GM18505 (cell line): ENCODE results near the gene PLEK2.

Experiments used
- ATAC-seq: cut with Tn5 transposase; IDR thresholded peaks from one replicate; pipeline ENCODE4 v1.9.1; 2021; ENCODE audit not compliant: unreplicated experiment
- POLR2A ChIP-seq: IDR thresholded peaks from 4 replicates; pipeline ENCODE4 v1.6.1; 2011; ENCODE audit warnings: borderline replicate concordance; ENCODE audit not compliant: insufficient read depth, insufficient read length; ENCODE audit errors: extremely low read depth

PLEK2 gene

DNA sequence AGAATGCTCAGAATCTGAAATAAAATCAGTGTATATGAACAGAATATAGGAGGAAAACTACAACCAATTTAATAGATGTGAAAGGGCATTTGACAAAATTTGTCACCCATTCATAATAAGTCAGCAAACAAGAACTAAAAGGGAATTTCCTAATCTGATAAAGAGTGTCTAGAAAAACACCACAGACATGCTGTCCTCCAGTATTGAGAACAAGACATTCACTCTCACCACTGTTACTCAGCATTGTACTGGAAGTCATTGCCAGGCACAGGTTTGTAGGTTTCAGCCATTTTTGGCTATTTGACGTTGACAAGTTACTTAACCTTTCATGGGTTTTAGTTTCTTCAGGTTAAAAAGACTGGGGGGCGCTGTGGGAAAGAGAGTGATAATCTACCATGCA lies 38.6 kb downstream of the PLEK2 start:
- no peak for ATAC-seq
- no peak for TF ChIP-seq POLR2A

- TF ChIP-seq POLR2A: no peak
Measured at GRCh38 chr14:67372833-67373232, 39.1 kb downstream of the PLEK2 start.

DNA sequence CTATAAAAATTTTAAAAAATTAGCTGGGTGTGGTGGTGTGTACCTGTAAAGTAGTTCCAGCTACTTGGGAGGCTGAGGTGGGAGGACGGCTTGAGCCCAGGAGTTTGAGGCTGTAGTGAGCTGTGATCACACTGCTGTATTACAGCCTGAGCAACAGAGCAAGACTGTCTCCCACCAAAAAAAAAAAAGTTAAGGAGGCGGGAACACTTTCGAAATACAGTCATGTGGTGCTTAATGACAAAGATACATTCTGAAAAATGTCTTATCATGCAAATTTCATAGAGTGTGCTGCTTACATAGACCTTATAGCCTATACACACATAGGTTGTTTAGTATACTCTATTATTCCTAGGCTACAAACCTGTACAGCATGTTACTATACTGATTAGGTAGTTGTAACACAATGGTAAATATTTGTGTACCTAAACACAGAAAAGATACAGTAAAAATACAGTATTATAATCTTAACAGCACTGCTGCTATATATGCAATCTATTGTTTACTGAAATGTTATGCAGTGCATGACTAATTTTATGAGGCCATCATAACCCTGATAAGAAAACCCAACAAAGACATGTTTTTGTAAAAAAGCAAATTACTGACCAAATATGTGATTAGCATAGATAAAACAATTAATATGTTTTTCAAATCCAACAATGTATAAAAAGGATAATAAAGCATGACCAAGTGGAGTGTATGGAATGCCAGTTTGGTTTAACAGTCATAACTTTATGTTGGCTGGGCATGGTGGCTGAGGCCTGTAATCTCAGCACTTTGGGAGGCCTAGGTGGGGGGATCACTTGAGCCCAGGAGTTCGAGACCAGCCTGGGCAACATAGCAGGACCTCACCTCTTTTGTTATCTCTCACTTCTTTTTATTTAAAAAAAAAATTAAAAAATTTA lies 40.5 kb downstream of the PLEK2 start:
- ATAC-seq: no peak
- TF ChIP-seq POLR2A: no peak

More at GRCh38 chr14:67372833-67373232, 39.1 kb downstream of the PLEK2 start:
- no peak for ATAC-seq

GRCh38 chr14:67370830-67371229 lies 41.1 kb downstream of the PLEK2 start:
- no peak for ATAC-seq
- no peak for TF ChIP-seq POLR2A

- TF ChIP-seq POLR2A: no peak
- no peak for ATAC-seq
Measured at GRCh38 chr14:67365476-67365875, 46.5 kb downstream of the PLEK2 start.

- ATAC-seq: no peak
- TF ChIP-seq POLR2A: no peak
Measured at GRCh38 chr14:67360470-67361206, 51.3 kb downstream of the PLEK2 start.

DNA sequence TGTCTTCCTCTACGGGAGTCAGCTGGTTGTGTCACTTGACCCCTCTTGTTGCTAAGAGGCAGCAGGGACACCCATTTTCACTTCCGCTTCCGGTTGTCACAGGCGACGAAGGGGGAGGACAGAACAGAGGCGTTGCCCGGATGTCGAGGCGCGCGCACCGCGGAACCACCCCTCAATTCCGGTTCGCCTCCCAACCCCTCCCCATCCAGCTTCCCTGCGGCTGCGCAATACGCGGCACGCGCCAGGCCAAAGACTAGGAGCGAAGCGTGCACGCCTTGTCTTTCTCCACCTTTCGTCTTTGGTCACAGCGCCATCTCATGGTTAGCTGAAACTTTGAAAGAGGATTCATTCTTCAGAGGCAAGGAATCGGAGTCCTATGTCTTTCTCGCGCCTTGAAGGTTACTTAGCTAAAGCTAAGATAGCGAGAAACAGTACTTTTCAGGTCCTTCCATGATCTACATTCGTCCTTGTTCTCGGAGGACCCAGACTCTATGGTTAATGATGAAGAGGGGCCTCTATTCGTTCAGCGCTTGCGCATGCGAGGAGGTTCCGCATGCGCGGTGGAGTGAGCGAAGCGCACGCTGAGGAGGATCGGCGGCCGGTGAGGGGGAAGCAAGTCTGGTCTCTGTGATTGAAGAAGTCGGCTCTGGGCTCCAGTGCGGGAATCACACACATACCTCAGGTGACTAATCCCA lies 52.0 kb downstream of the PLEK2 start, which contains the start of the genes ATP6V1D and EIF2S1:
ATP6V1D (minus strand) TSS at position 30 of the 695 bp plus-strand sequence. CDS start 106 bp downstream, outside the sequence.
EIF2S1 (plus strand) TSS at position 554 of the 695 bp plus-strand sequence. CDS start 4,440 bp downstream, outside the sequence.
- peak; percentile 88 for ATAC-seq
- TF ChIP-seq POLR2A: peak; percentile 94

DNA sequence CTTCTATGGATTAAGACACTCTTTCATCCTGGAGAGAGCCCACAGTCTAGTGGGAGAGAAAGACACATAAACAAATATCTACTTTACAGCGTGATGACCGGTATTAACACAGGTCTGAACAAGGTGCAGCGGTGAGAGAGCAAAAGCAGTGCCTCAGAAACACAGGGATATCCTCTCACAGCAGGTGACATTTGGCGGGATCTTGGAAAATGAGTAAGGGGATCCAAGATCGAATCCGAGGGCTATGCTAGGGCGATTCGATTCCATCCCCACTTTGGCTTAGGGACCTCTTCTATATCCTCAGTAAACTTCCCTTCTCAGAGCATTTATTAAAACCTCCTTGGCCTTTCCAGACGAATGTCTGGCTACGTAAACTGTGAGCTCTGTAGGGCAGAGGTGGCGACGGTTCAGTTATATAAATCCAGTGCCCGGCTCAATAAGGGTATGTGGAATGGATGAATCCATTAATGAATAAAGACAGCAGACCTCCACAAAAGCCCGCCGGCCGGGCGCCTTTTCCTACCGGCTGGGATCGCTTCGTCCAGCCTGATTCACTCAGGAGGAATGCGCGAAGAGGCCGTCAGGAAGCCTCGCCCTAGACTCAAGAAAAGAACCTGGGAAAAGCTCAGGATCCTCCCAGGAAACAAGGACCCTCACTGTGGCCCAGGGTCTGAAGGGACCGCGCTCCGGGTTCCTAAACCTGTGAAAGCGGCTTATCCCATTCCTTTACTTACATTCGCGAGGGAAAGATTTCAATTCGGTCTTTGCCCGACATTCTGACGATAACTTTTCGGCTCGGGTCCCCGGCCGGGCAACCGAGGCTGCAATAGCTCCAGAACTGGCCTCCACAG lies 52.8 kb downstream of the PLEK2 start:
- peak; percentile 61 for TF ChIP-seq POLR2A
- ATAC-seq: peak; percentile 1

- no peak for ATAC-seq
- no peak for TF ChIP-seq POLR2A
Measured at GRCh38 chr14:67357969-67358354, 54.0 kb downstream of the PLEK2 start.

DNA sequence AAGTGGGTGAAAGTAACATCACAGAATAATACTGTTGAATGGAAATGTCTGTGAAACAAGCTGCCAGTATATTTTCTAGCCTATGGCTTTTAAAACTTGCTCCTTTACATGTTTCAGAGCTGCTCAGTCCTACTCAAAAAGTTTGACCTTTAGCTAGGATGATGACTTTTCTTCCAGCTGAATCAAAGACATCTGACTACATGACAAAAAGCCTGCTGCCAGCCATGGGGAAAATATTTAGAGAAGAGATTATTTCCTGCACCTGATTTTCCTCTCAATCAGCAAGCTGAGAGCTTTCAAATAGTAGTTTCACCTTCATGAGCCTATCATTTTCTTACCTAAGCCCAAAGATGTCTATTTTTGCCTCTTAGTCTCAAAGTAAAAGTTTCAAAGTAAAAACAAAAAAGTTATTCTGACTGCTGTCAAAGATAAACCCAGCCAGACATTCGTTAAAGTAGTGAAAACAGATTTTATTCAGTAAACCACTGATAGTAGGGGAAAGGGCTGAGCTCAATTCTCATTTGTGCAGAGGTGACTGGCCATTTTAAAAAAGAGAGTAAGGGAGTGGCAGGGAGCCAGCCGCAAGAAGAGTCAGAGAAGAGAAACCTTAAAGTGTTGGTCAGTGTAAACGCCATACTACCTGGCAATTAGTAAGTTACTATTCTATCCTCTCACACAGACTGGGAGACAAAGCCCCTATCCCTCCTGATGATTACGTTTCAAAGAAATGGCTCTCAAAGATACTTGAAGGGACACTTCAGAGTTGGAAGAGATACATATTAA lies 54.6 kb downstream of the PLEK2 start:
- no peak for ATAC-seq
- no peak for TF ChIP-seq POLR2A

DNA sequence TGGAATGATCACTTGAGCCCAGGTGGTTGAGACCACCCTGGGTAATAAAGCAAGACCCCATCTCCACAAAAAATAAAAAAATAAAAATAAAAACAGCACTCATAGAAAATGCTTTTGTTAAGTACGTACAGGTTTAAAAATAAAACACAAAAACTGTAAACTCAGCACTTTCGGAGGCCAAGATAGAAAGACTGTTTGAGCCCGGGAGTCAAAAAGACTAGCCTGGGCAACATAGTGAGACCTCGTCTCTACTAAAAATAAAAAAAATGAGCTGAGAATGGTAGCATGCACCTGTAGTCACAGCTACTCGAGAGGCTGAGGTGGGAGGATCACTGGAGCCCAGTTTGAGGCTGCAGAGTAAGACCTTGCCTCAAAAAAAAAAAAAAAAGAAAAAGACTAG lies 59.9 kb downstream of the PLEK2 start:
- ATAC-seq: no peak
- TF ChIP-seq POLR2A: no peak
